ENCODE data around the gene MYO15A. TPM values are rescaled to one million over a fixed set of nuclear protein-coding genes. Genes with fewer than 3 reads are reported as not detected.

The MYO15A gene
- total RNA-seq, 4 donors from 2014 or later = 0.30 to 0.68 (median 0.50) TPM

- DNase-seq (ENCODE audit: low spot score in 2 of 2) = no peak
- H3K4me3 ChIP-seq (ENCODE audit: low read depth, poor library complexity, severe bottlenecking) = no peak overlapping the region
- TF ChIP-seq CTCF (IDR thresholded peaks at IDR 0.05) (no peak), POLR2A (IDR thresholded peaks at IDR 0.05) (no peak)
- WGBS, 2 donors = 90 to 97% methylated on average over 2 of the region's 2 CpGs
- intact Hi-C loops (cut with DNase I; ENCODE audit: low total_unique reads) = no loop called here
These were observed 30.5 kb downstream of the MYO15A start for GRCh38 chr17:18139092-18139491.

DNA sequence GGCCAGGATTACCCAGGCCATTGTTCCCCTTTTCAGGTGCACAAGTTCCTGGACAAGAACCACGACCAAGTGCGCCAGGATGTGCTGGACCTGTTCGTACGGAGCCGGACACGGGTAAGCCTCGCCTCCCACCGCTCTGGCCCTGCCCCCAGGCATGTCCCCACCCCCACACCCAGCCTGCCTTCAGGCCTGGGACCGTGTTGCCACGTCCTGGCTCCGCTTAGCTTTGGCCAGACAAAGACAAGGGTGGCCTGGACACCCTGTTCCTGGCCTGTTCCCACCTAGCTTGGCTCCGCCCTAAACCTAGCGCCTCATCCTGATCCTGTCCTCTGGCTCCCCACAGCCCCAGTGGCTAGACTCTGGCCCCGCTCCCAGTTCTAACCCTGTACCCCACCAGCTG is 30.9 kb downstream of the MYO15A start:
- no peak for TF ChIP-seq POLR2A (IDR thresholded peaks at IDR 0.05)
- TF ChIP-seq CTCF (IDR thresholded peaks at IDR 0.05) = no peak
- intact Hi-C loops (cut with DNase I; ENCODE audit: low total_unique reads) = no loop called here
- no peak overlapping the region for H3K4me3 ChIP-seq (ENCODE audit: low read depth, poor library complexity, severe bottlenecking)
- WGBS, 2 donors = 61 to 85% methylated on average over 14 of the region's 14 CpGs
- no peak for DNase-seq (ENCODE audit: low spot score in 2 of 2)

DNA sequence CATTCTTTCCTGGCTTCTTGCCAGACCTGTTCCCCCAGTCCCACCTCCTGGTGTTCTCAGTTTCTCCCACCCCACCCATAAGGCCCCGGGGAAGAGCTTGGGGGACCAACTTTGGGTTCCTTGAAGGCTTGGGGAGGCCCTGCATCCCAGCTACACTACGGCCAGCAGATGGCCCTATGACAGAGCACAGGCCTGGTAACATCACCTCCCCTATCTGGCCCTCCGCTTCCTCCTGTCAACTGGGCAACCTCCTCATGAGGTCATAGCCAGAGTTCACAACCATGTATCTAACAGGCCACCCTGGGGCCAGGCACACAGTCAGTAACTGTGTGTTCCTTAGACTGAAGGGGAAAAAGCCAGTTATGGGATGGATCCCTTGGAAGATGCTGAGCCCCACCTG is 31.4 kb downstream of the MYO15A start:
- no peak for DNase-seq (ENCODE audit: low spot score in 2 of 2)
- WGBS, 2 donors = 62 to 68% methylated on average over 3 of the region's 3 CpGs
- TF ChIP-seq CTCF (IDR thresholded peaks at IDR 0.05) = no peak
- no peak for TF ChIP-seq POLR2A (IDR thresholded peaks at IDR 0.05)
- intact Hi-C loops (cut with DNase I; ENCODE audit: low total_unique reads) = no loop called here
- H3K4me3 ChIP-seq (ENCODE audit: low read depth, poor library complexity, severe bottlenecking) = no peak overlapping the region

- no peak for DNase-seq (ENCODE audit: low spot score in 2 of 2)
- intact Hi-C loops (cut with DNase I; ENCODE audit: low total_unique reads) = no loop called here
- no peak overlapping the region for H3K4me3 ChIP-seq (ENCODE audit: low read depth, poor library complexity, severe bottlenecking)
- WGBS, 2 donors = 77 to 82% methylated on average over 3 of the region's 3 CpGs
- TF ChIP-seq CTCF (IDR thresholded peaks at IDR 0.05) = no peak
- no peak for TF ChIP-seq POLR2A (IDR thresholded peaks at IDR 0.05)
These were observed 32.1 kb downstream of the MYO15A start for GRCh38 chr17:18140648-18141047.

DNA sequence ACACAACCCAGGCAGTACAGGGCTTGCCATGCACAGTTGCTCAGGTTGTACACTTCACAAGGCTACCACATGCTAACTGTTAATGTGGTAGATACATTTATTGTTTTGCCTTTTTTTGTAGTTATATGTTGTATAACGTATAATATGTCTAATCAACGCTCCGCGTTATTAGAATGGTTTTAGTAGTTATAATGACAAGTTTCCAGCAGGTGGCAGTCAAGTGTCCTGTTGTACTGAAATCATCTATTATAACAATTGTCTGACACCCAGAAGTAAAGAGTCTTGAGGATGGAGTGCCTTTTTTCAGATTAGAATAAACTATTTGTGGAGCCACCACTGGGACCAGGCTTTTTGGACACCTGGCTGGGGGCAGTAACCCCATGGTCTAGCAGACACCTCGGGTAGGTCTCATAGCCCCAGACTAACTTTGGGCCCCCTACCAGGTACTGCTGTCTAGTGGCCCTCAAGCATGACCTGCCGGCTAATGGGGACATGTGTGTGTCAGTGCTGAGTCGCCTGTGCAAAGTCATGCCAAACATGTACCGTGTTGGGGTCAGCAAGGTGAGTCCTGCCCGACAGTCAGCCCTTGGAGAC is 32.8 kb downstream of the MYO15A start:
- TF ChIP-seq POLR2A (IDR thresholded peaks at IDR 0.05) (no peak), CTCF (IDR thresholded peaks at IDR 0.05) (no peak)
- intact Hi-C loops (cut with DNase I; ENCODE audit: low total_unique reads) = no loop called here
- DNase-seq (ENCODE audit: low spot score in 2 of 2) = no peak
- 31 to 32% methylated on average over 9 of the region's 9 CpGs for WGBS, 2 donors
- H3K4me3 ChIP-seq (ENCODE audit: low read depth, poor library complexity, severe bottlenecking) = no peak overlapping the region

DNA sequence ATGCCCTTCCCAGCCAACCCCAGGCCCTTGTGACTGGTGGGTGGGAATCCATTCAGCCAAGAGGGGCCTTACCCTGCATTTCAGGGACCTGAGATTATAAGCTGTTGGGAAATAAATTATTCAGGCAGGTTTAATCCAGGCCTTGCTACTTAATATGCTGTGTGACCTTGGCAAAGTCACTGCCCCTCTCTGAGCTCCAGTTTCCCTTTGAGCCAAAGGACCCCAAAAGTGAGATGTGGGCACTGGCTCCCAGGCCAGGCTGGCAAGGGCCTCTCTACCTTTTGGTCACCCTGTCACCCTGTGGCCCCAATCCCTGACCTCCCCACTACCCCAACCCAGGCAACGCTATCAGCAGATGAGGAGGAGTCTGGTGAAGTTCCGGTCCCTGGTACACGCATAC is 33.9 kb downstream of the MYO15A start:
- no peak for DNase-seq (ENCODE audit: low spot score in 2 of 2)
- intact Hi-C loops (cut with DNase I; ENCODE audit: low total_unique reads) = no loop called here
- H3K4me3 ChIP-seq (ENCODE audit: low read depth, poor library complexity, severe bottlenecking) = no peak overlapping the region
- TF ChIP-seq CTCF (IDR thresholded peaks at IDR 0.05) = no peak
- no peak for TF ChIP-seq POLR2A (IDR thresholded peaks at IDR 0.05)
- 89 to 90% methylated on average over 3 of the region's 3 CpGs for WGBS, 2 donors
